ENCODE results near the gene SYNE2. TPM values are rescaled to one million over a fixed set of nuclear protein-coding genes. Genes with fewer than 3 reads are reported as not detected.
A peak's percentile ranks its signal among the peaks of the same experiment; 100 is the strongest.

Gene SYNE2
- total RNA-seq, 1 experiment from 2014 or later, result 37.5 TPM

GRCh38 chr14:64025479-64025878, 172.7 kb downstream of the SYNE2 start:
- no TSS peak for BruUV-seq (replicated peaks)
- no peaks in the 10 kb centered on the region for H3K9me3 ChIP-seq (ENCODE audit: control insufficient read depth, insufficient read depth, low read depth, low read length)
- CTCF ChIA-PET, result no interaction called here

GRCh38 chr14:64026600-64026999, 173.8 kb downstream of the SYNE2 start:
- ATAC-seq (no peak), DNase-seq (ENCODE audit: low read depth, low spot score) (no peak)
- Histone ChIP-seq H3K36me3 (ENCODE audit: control insufficient read depth, insufficient read depth, low read length) (peaks cover 7% of the 10 kb centered on the region; the same call in 1 of the 2 replicates), H3K27ac (ENCODE audit: low read length) (no peak overlapping the region), H3K4me1 (ENCODE audit: control insufficient read depth, insufficient read depth, low read length) (no peaks in the 10 kb centered on the region), H3K9me3 (ENCODE audit: control insufficient read depth, insufficient read depth, low read depth, low read length) (no peaks in the 10 kb centered on the region), H3K27me3 (ENCODE audit: control insufficient read depth, insufficient read depth, low read length) (no peaks in the 10 kb centered on the region), H3K4me3 (ENCODE audit: low read depth in 2 of 2, low read length in 2 of 2) (no peak overlapping the region)
- CTCF ChIA-PET, result no interaction called here
- intact Hi-C loops (cut with micrococcal nuclease; ENCODE audit: unreplicated experiment) (no loop called here), in situ Hi-C loops (cut with HindIII; ENCODE audit: low pct_unique_long_range_greater_than_20kb, low sequenced_read_pairs) (no loop called here)
- no TSS peak for BruUV-seq (replicated peaks)
- POLR2A ChIA-PET, result no interaction called here
- TF ChIP-seq SIN3A (IDR thresholded peaks at IDR 0.05; ENCODE audit: borderline replicate concordance, insufficient read depth, low read depth, low read length), result no peak
- no peak for TF ChIP-seq TCF7L2 (IDR thresholded peaks at IDR 0.05; ENCODE audit: low read depth, low read length)

More at GRCh38 chr14:64025479-64025878, 172.7 kb downstream of the SYNE2 start:
- ATAC-seq (no peak), DNase-seq (ENCODE audit: low read depth, low spot score) (no peak)
- H3K4me3 ChIP-seq (ENCODE audit: low read depth in 2 of 2, low read length in 2 of 2), result no peak overlapping the region
- intact Hi-C loops (cut with micrococcal nuclease; ENCODE audit: unreplicated experiment), result no loop called here
- no peaks in the 10 kb centered on the region for H3K4me1 ChIP-seq (ENCODE audit: control insufficient read depth, insufficient read depth, low read length)
- in situ Hi-C loops (cut with HindIII; ENCODE audit: low pct_unique_long_range_greater_than_20kb, low sequenced_read_pairs), result no loop called here
- H3K27ac ChIP-seq (ENCODE audit: low read length), result no peak overlapping the region
- POLR2A ChIA-PET, result no interaction called here
- peaks cover 8% of the 10 kb centered on the region; the same call in 1 of the 2 replicates for H3K36me3 ChIP-seq (ENCODE audit: control insufficient read depth, insufficient read depth, low read length)
- H3K27me3 ChIP-seq (ENCODE audit: control insufficient read depth, insufficient read depth, low read length), result no peaks in the 10 kb centered on the region
- TF ChIP-seq TCF7L2 (IDR thresholded peaks at IDR 0.05; ENCODE audit: low read depth, low read length), result no peak
- TF ChIP-seq POLR2AphosphoS5 (IDR thresholded peaks at IDR 0.05; ENCODE audit: low read depth, low read length), result no peak
- TF ChIP-seq, protein P1, sequence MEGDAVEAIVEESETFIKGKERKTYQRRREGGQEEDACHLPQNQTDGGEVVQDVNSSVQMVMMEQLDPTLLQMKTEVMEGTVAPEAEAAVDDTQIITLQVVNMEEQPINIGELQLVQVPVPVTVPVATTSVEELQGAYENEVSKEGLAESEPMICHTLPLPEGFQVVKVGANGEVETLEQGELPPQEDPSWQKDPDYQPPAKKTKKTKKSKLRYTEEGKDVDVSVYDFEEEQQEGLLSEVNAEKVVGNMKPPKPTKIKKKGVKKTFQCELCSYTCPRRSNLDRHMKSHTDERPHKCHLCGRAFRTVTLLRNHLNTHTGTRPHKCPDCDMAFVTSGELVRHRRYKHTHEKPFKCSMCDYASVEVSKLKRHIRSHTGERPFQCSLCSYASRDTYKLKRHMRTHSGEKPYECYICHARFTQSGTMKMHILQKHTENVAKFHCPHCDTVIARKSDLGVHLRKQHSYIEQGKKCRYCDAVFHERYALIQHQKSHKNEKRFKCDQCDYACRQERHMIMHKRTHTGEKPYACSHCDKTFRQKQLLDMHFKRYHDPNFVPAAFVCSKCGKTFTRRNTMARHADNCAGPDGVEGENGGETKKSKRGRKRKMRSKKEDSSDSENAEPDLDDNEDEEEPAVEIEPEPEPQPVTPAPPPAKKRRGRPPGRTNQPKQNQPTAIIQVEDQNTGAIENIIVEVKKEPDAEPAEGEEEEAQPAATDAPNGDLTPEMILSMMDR (IDR thresholded peaks at IDR 0.05), result no peak
- TF ChIP-seq, protein P2, sequence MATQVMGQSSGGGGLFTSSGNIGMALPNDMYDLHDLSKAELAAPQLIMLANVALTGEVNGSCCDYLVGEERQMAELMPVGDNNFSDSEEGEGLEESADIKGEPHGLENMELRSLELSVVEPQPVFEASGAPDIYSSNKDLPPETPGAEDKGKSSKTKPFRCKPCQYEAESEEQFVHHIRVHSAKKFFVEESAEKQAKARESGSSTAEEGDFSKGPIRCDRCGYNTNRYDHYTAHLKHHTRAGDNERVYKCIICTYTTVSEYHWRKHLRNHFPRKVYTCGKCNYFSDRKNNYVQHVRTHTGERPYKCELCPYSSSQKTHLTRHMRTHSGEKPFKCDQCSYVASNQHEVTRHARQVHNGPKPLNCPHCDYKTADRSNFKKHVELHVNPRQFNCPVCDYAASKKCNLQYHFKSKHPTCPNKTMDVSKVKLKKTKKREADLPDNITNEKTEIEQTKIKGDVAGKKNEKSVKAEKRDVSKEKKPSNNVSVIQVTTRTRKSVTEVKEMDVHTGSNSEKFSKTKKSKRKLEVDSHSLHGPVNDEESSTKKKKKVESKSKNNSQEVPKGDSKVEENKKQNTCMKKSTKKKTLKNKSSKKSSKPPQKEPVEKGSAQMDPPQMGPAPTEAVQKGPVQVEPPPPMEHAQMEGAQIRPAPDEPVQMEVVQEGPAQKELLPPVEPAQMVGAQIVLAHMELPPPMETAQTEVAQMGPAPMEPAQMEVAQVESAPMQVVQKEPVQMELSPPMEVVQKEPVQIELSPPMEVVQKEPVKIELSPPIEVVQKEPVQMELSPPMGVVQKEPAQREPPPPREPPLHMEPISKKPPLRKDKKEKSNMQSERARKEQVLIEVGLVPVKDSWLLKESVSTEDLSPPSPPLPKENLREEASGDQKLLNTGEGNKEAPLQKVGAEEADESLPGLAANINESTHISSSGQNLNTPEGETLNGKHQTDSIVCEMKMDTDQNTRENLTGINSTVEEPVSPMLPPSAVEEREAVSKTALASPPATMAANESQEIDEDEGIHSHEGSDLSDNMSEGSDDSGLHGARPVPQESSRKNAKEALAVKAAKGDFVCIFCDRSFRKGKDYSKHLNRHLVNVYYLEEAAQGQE (IDR thresholded peaks at IDR 0.05; ENCODE audit: insufficient read depth in 1 of 2, low read depth in 2 of 2, low read length in 1 of 2), result no peak
- no peak for TF ChIP-seq SIN3A (IDR thresholded peaks at IDR 0.05; ENCODE audit: borderline replicate concordance, insufficient read depth, low read depth, low read length)

GRCh38 chr14:64035143-64035542, 182.3 kb downstream of the SYNE2 start:
- no peaks in the 10 kb centered on the region for H3K4me1 ChIP-seq (ENCODE audit: control insufficient read depth, insufficient read depth, low read length)
- H3K9me3 ChIP-seq (ENCODE audit: control insufficient read depth, insufficient read depth, low read depth, low read length), result no peaks in the 10 kb centered on the region
- TF ChIP-seq, protein P2 (IDR thresholded peaks at IDR 0.05; ENCODE audit: insufficient read depth in 1 of 2, low read depth in 2 of 2, low read length in 1 of 2), result no peak
- TF ChIP-seq SIN3A (IDR thresholded peaks at IDR 0.05; ENCODE audit: borderline replicate concordance, insufficient read depth, low read depth, low read length), result no peak
- TF ChIP-seq, protein P1 (IDR thresholded peaks at IDR 0.05), result no peak
- no peak for TF ChIP-seq POLR2AphosphoS5 (IDR thresholded peaks at IDR 0.05; ENCODE audit: low read depth, low read length)
- no peak for TF ChIP-seq TCF7L2 (IDR thresholded peaks at IDR 0.05; ENCODE audit: low read depth, low read length)
- H3K27ac ChIP-seq (ENCODE audit: low read length), result no peak overlapping the region
- POLR2A ChIA-PET, result no interaction called here
- H3K27me3 ChIP-seq (ENCODE audit: control insufficient read depth, insufficient read depth, low read length), result no peaks in the 10 kb centered on the region
- ATAC-seq, result no peak
- intact Hi-C loops (cut with micrococcal nuclease; ENCODE audit: unreplicated experiment) (no loop called here), in situ Hi-C loops (cut with HindIII; ENCODE audit: low pct_unique_long_range_greater_than_20kb, low sequenced_read_pairs) (no loop called here)
- BruUV-seq (replicated peaks), result TSS peak; percentile 33
- CTCF ChIA-PET, result no interaction called here
- H3K36me3 ChIP-seq (ENCODE audit: control insufficient read depth, insufficient read depth, low read length), result no peaks in the 10 kb centered on the region; the same call in 1 of the 2 replicates
- no peak overlapping the region for H3K4me3 ChIP-seq (ENCODE audit: low read depth in 2 of 2, low read length in 2 of 2)
- DNase-seq (ENCODE audit: low read depth, low spot score), result no peak

Measured in Panc1 (cell line).